GM21825 (cell line): Measurements from ENCODE around the gene DFFA.
"Not testable (repeated sequence)": the region's sequence is repeated elsewhere in the genome, so short reads cannot be mapped to it uniquely, and the experiment has no call there.

Experiments
- ATAC-seq: cut with Tn5 transposase; IDR thresholded peaks from one replicate; pipeline ENCODE4 v1.9.1; 2021; ENCODE audit warnings: mild to moderate bottlenecking, moderate library complexity; ENCODE audit not compliant: unreplicated experiment

DFFA gene

GRCh38 chr1:10506046-10506676, 33.8 kb upstream of the DFFA start:
- ATAC-seq, result not testable (repeated sequence)

- ATAC-seq, result no peak
Measured at GRCh38 chr1:10504249-10504648, 31.9 kb upstream of the DFFA start.

- ATAC-seq, result no peak
Measured at GRCh38 chr1:10502206-10502605, 29.9 kb upstream of the DFFA start.

- ATAC-seq, result no peak
Measured at GRCh38 chr1:10498231-10498630, 25.9 kb upstream of the DFFA start.

- ATAC-seq, result no peak
Measured at GRCh38 chr1:10497109-10497508, 24.8 kb upstream of the DFFA start.

GRCh38 chr1:10495952-10496351, 23.6 kb upstream of the DFFA start:
- ATAC-seq, result no peak

GRCh38 chr1:10495475-10495817, 23.1 kb upstream of the DFFA start:
- ATAC-seq, result no peak

GRCh38 chr1:10494754-10495474, 22.6 kb upstream of the DFFA start:
- peak; percentile 71 for ATAC-seq

- ATAC-seq, result no peak
Measured at GRCh38 chr1:10494418-10494753, 22.1 kb upstream of the DFFA start.

- ATAC-seq, result no peak
Measured at GRCh38 chr1:10490286-10490970, 18.1 kb upstream of the DFFA start.

- ATAC-seq, result no peak
Measured at GRCh38 chr1:10489291-10490055, 17.1 kb upstream of the DFFA start.

GRCh38 chr1:10484521-10484920, 12.2 kb upstream of the DFFA start:
- ATAC-seq, result no peak

GRCh38 chr1:10480614-10481013, 8.3 kb upstream of the DFFA start:
- no peak for ATAC-seq

GRCh38 chr1:10479296-10479695, 7.0 kb upstream of the DFFA start:
- ATAC-seq, result no peak

- no peak for ATAC-seq
Measured at GRCh38 chr1:10475510-10475909, 3.2 kb upstream of the DFFA start.

- peak; percentile 61 for ATAC-seq
Measured at GRCh38 chr1:10474613-10475507, 2.5 kb upstream of the DFFA start, which contains the start of gene PEX14. Gene PEX14 (plus strand): TSS chr1:10474950. CDS start chr1:10474967, 17 bp downstream.

- ATAC-seq, result not testable (repeated sequence)
Measured at GRCh38 chr1:10474309-10474612, 1.9 kb upstream of the DFFA start.

GRCh38 chr1:10473145-10473765, 926 bp upstream of the DFFA start:
- ATAC-seq, result no peak

- peak; percentile 1 for ATAC-seq
Measured at GRCh38 chr1:10471411-10472219, 714 bp downstream of the DFFA start.
